DMS53 treated with DMSO at 0.1 percent for 48 hours (cell line): Measurements from ENCODE around the gene ADAMTS3.

Experiments used
- DNase-seq: peaks from one replicate; lab custom pipeline; 2025; ENCODE audit not compliant: unreplicated experiment; lab: John Stamatoyannopoulos, UW

Gene ADAMTS3

GRCh38 chr4:72422416-72422815 is 146.6 kb downstream of the ADAMTS3 start:
- no peak for DNase-seq

GRCh38 chr4:72418458-72418857 is 150.6 kb downstream of the ADAMTS3 start:
- peak; percentile 10 for DNase-seq

GRCh38 chr4:72410158-72410557 is 158.9 kb downstream of the ADAMTS3 start:
- no peak for DNase-seq

- no peak for DNase-seq
Measured at GRCh38 chr4:72408568-72408967, 160.5 kb downstream of the ADAMTS3 start.

- DNase-seq: no peak
Measured at GRCh38 chr4:72405417-72405816, 163.6 kb downstream of the ADAMTS3 start.

GRCh38 chr4:72397314-72397713 is 171.7 kb downstream of the ADAMTS3 start:
- DNase-seq: no peak

- no peak for DNase-seq
Measured at GRCh38 chr4:72394012-72394663, 174.9 kb downstream of the ADAMTS3 start.

- no peak for DNase-seq
Measured at GRCh38 chr4:72391281-72391680, 177.7 kb downstream of the ADAMTS3 start.

GRCh38 chr4:72390409-72390808 is 178.6 kb downstream of the ADAMTS3 start:
- no peak for DNase-seq

GRCh38 chr4:72388521-72388920 is 180.5 kb downstream of the ADAMTS3 start:
- DNase-seq: no peak

- DNase-seq: no peak
Measured at GRCh38 chr4:72387959-72388358, 181.1 kb downstream of the ADAMTS3 start.

GRCh38 chr4:72383439-72383838 is 185.6 kb downstream of the ADAMTS3 start:
- no peak for DNase-seq

GRCh38 chr4:72378901-72379300 is 190.1 kb downstream of the ADAMTS3 start:
- DNase-seq: no peak

GRCh38 chr4:72377491-72378194 is 191.4 kb downstream of the ADAMTS3 start:
- no peak for DNase-seq

- no peak for DNase-seq
Measured at GRCh38 chr4:72376901-72377300, 192.1 kb downstream of the ADAMTS3 start.

GRCh38 chr4:72375073-72375736 is 193.8 kb downstream of the ADAMTS3 start:
- no peak for DNase-seq

GRCh38 chr4:72374159-72374558 is 194.9 kb downstream of the ADAMTS3 start:
- no peak for DNase-seq

- DNase-seq: no peak
Measured at GRCh38 chr4:72366601-72367000, 202.4 kb downstream of the ADAMTS3 start.

GRCh38 chr4:72365981-72366380 is 203.0 kb downstream of the ADAMTS3 start:
- DNase-seq: no peak

- DNase-seq: no peak
Measured at GRCh38 chr4:72365016-72365415, 204.0 kb downstream of the ADAMTS3 start.

- DNase-seq: no peak
Measured at GRCh38 chr4:72360075-72360474, 208.9 kb downstream of the ADAMTS3 start.

- no peak for DNase-seq
Measured at GRCh38 chr4:72358483-72358882, 210.5 kb downstream of the ADAMTS3 start.
